DMS53 (cell line): ENCODE measurements around the gene RNF223.
A peak's percentile ranks its signal among the peaks of the same experiment; 100 is the strongest.
"Not testable (repeated sequence)": the region's sequence is repeated elsewhere in the genome, so short reads cannot be mapped to it uniquely, and the experiment has no call there.

Source experiments
- DNase-seq: peaks from one replicate; lab custom pipeline; 2025; lab: John Stamatoyannopoulos, UW

The RNF223 gene

GRCh38 chr1:1087351-1088028, 13.4 kb upstream of the RNF223 start:
- DNase-seq, result no peak

GRCh38 chr1:1086911-1087341, 12.8 kb upstream of the RNF223 start:
- no peak for DNase-seq

GRCh38 chr1:1085911-1086841, 12.1 kb upstream of the RNF223 start:
- DNase-seq, result no peak

GRCh38 chr1:1085171-1085841, 11.2 kb upstream of the RNF223 start:
- no peak for DNase-seq

GRCh38 chr1:1084372-1085170, 10.5 kb upstream of the RNF223 start:
- no peak for DNase-seq

- DNase-seq, result no peak
Measured at GRCh38 chr1:1083416-1084371, 9.6 kb upstream of the RNF223 start.

GRCh38 chr1:1082776-1083415, 8.8 kb upstream of the RNF223 start:
- no peak for DNase-seq

- no peak for DNase-seq
Measured at GRCh38 chr1:1082239-1082775, 8.2 kb upstream of the RNF223 start.

GRCh38 chr1:1081311-1082238, 7.5 kb upstream of the RNF223 start:
- no peak for DNase-seq

- no peak for DNase-seq
Measured at GRCh38 chr1:1080951-1081310, 6.8 kb upstream of the RNF223 start.

GRCh38 chr1:1080122-1080757, 6.1 kb upstream of the RNF223 start:
- DNase-seq, result peak; percentile 84

GRCh38 chr1:1079408-1080121, 5.5 kb upstream of the RNF223 start:
- DNase-seq, result peak; percentile 94

- DNase-seq, result not testable (repeated sequence)
Measured at GRCh38 chr1:1077396-1077795, 3.3 kb upstream of the RNF223 start.

GRCh38 chr1:1075148-1075935, 1.2 kb upstream of the RNF223 start:
- no peak for DNase-seq

GRCh38 chr1:1074631-1075147, 583 bp upstream of the RNF223 start:
- DNase-seq, result no peak
